HCT116 (cell line): ENCODE data around the gene FRY.

ENCODE experiments used
- CEBPB ChIP-seq: IDR thresholded peaks from 2 replicates; pipeline ENCODE4 v1.6.1; 2012; ENCODE audit warnings: low read depth
- CTCF ChIP-seq, 3 experiments: fragments of 200-600 bp in 1 of 3; sonication (generic) in 1 of 3; IDR thresholded peaks in 2 of 3; conservative IDR thresholded peaks in 1 of 3; 2 replicates each; pipeline ENCODE4 v1.5.1; 2012 to 2017; ENCODE audit warnings: low read depth in 2 of 3, low read length in 2 of 3, antibody characterized with exemption in 1 of 3, borderline replicate concordance in 1 of 3, control low read depth in 1 of 3, mild to moderate bottlenecking in 1 of 3, mixed read lengths in 1 of 3, mixed run types in 1 of 3, moderate library complexity in 1 of 3; ENCODE audit not compliant: insufficient read depth in 1 of 3
- EZH2 ChIP-seq: fragments of 200-600 bp; sonication (generic); IDR thresholded peaks from 2 replicates; pipeline ENCODE4 v1.6.1; 2017; ENCODE audit warnings: antibody characterized with exemption, mixed run types
- POLR2A ChIP-seq: IDR thresholded peaks from 2 replicates; pipeline ENCODE4 v1.7.0; 2011; ENCODE audit warnings: borderline replicate concordance; ENCODE audit not compliant: insufficient read depth, insufficient read length; ENCODE audit errors: extremely low read depth
- RAD21 ChIP-seq: IDR thresholded peaks from 2 replicates; pipeline ENCODE4 v1.6.1; 2012; ENCODE audit warnings: low read depth, mild to moderate bottlenecking
- REST ChIP-seq: IDR thresholded peaks from 2 replicates; pipeline ENCODE4 v1.6.1; 2012; ENCODE audit warnings: low read depth
- ZNF274 ChIP-seq: fragments of 200-500 bp; sonication (Bioruptor generic); IDR thresholded peaks from 2 replicates; pipeline ENCODE4 v1.6.1; 2014; ENCODE audit warnings: mild to moderate bottlenecking, low read depth, low read length, inconsistent platforms

GRCh38 chr13:32016119-32016518 lies 15.5 kb upstream of the FRY start:
- TF ChIP-seq CTCF (IDR thresholded peaks at IDR 0.05 in 2 of 3, conservative IDR thresholded peaks at IDR 0.05 in 1 of 3; ENCODE audit: borderline replicate concordance in 1 of 3, insufficient read depth in 1 of 3, low read depth in 2 of 3, low read length in 2 of 3) (no peak), POLR2A (no peak), EZH2 (no peak), REST (no peak), RAD21 (no peak), CEBPB (no peak), ZNF274 (no peak)
